ENCODE measurements around the gene PYGB.

PYGB gene

GRCh38 chr20:25247956-25248785 is at the start of gene PYGB:
PYGB (plus strand) TSS chr20:25248085; CDS start chr20:25248179, 94 bp downstream.
- DNase-seq (ENCODE audit: low spot score) = peak; percentile 93

DNA sequence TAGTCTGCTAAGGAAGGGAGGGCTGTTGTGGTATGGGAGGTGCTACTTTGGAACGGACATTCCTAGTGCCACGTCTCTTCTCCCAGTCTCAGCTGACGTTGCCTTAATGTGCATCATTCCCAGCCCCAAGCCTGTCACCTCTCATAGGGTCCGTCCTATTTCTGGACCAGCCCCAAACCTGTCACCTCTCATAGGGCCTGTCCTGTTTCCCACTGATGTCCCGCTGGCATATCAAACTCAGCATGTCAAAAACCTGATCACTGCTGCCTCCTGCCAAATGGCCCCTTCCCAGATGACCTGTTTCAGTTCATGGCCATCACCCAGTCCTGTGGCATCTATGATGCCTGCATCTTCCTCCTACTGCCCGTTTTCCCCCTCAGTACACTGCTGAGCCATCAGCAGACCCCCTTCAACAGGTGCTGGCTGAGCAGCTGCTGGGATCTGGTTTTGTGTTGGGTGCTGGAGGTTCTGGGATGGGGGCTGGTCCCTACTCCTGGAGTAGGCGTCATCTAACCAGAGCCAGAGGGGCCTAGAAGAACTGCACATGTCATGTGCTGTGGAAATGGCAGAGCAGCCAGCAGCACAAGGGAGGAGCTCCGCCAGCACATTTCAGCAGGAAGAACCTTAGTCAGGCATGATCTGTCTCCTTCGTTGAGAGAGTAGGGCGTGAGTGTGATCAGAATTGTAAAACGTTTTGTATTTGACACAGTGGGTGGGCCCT is 49.1 kb upstream of the PYGB start:
- no peak for DNase-seq (ENCODE audit: low spot score)

GRCh38 chr20:25199473-25200260 is 48.2 kb upstream of the PYGB start:
- no peak for DNase-seq (ENCODE audit: low spot score)

GRCh38 chr20:25203089-25203488 is 44.8 kb upstream of the PYGB start:
- no peak for DNase-seq (ENCODE audit: low spot score)

- DNase-seq (ENCODE audit: low spot score) = no peak
Observed at GRCh38 chr20:25203871-25204320, 44.0 kb upstream of the PYGB start.

DNA sequence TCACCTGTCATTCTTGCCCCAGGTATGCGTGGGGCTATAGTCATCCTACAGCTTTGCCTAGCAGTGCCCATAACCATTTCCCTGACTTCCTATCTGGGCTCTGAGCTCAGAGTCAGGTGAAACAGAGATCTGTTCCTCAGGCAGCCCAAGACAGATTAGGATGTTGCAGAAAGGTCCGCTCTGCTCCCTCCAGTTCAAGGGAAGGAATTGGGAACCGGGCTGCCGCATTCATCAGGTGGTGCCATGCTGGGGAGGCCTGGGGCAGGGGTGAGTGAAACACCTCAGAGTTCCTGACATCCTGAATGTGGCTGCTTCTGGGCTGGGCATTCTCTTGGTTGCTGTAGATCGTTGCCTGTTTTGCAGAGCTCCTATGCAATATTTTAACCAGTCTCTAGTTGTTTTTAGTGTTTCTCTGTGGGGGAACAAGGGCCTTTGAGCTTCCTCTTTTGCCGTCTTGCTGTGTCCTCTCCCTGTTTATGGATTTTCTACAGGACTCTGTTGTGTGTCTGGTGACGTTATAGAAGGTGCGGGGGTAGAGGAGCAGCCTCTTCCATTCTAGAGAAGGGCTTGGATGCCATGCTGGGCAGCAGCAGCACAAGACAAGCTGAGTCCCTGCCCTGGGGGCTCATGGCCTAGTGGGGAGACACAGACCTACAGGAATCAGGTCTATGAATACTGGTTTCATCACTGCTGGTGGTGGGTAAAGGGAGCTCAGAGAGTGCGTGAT is 43.2 kb upstream of the PYGB start:
- no peak for DNase-seq (ENCODE audit: low spot score)

GRCh38 chr20:25205277-25206062 is 42.4 kb upstream of the PYGB start:
- DNase-seq (ENCODE audit: low spot score) = no peak

DNA sequence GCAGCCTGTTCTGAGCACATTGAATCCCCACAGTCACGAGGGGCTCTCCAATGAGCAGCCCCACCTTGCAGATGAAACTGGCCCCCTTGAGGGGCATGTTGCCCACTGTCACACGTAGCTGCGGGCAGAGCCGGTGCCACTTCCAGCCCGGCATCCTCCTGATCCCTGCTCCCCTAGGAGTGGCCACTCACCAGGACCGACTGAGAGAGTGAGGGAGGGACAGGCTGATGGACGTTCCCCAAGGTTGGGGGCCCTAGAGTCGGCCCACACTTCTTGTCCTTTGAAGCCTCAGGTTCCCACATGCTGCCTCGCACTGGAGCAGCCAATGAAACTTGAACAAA is 41.9 kb upstream of the PYGB start:
- DNase-seq (ENCODE audit: low spot score) = no peak

GRCh38 chr20:25206548-25206947 is 41.3 kb upstream of the PYGB start:
- DNase-seq (ENCODE audit: low spot score) = no peak

- no peak for DNase-seq (ENCODE audit: low spot score)
Observed at GRCh38 chr20:25207149-25207959, 40.5 kb upstream of the PYGB start.

DNA sequence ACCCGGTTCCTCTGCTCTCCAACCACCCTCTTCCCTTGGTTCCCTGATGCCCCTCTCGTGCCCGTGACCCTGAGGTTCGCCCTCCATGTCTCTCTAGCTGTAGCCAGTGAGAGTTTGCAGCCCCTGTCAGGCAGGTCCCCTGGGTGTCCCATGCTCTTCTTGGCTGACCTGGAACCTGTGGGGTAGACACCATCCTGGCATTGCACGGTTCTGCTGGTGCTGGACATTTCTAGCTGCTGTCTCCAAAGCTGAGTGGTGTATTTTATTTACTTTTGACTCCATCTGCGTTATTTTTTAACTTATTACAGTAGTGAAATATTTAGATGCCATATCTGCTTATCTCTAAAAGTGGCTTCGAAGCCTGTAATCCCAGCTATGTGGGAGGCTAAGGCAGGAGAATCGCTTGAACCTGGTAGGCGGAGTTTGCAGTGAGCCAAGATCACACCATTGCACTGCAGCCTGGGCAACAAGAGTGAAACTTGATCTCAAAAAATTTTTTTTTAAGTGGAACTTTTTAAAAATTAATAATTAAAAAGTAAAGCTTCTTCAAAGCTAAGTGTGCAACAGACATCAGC is 39.8 kb upstream of the PYGB start:
- no peak for DNase-seq (ENCODE audit: low spot score)

DNA sequence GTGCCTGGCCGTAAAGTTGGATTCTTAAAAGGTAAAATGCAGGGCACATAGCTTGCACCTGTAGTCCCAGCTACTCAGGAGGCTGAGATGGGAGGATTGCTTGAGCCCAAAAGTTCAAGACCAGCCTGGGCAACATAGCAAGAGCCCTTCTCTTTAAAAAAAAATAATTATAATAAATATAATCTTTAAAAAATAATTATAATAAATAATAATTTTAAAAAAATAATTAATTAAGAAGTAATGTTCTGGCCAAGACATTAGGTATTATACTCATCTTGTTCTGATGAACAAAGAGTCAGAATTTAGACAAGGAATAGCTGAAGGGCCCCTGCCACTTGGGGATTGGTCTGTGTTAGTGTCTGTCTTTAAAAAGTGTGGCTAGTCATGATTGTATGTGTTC is 38.5 kb upstream of the PYGB start:
- no peak for DNase-seq (ENCODE audit: low spot score)

GRCh38 chr20:25209911-25210310 is 38.0 kb upstream of the PYGB start:
- DNase-seq (ENCODE audit: low spot score) = no peak

DNA sequence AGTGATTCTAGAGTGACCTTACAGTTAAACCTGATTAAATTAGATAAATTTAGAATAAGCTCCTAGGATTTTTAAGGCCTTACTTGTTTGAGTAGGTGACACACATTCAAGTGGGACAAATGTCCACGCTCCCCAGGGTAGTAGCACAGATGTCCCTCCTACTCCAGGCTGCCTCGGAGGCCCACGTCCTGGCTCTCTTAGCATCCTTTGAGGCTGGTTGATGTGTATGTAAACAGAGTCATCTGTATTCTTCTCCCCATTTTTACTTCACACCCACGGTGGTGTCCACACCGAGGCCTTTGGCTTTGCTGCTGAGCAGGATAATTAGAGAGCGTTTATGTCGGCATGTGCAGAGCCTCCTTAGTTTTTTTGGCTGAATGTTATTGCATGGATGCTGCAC is 36.6 kb upstream of the PYGB start:
- no peak for DNase-seq (ENCODE audit: low spot score)

DNA sequence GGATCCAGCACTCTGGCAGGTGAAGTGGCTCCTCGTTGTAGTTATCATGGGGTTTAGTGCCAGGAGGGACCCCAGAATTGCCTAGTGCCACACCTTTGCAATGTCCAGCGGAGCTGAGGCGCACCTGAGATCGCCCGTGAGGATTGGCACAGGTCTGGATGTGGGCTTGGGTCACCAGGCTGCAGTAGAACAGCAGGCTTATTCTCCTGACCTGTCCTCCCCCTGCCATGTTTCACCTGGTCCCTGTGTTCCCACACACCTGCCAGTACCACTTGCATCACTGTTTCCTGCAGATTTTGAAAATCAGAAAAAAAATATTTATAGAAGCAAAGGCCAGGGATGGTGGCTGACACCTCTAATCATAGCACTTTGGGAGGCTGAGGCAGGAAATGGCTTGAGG is 35.6 kb upstream of the PYGB start:
- no peak for DNase-seq (ENCODE audit: low spot score)

DNA sequence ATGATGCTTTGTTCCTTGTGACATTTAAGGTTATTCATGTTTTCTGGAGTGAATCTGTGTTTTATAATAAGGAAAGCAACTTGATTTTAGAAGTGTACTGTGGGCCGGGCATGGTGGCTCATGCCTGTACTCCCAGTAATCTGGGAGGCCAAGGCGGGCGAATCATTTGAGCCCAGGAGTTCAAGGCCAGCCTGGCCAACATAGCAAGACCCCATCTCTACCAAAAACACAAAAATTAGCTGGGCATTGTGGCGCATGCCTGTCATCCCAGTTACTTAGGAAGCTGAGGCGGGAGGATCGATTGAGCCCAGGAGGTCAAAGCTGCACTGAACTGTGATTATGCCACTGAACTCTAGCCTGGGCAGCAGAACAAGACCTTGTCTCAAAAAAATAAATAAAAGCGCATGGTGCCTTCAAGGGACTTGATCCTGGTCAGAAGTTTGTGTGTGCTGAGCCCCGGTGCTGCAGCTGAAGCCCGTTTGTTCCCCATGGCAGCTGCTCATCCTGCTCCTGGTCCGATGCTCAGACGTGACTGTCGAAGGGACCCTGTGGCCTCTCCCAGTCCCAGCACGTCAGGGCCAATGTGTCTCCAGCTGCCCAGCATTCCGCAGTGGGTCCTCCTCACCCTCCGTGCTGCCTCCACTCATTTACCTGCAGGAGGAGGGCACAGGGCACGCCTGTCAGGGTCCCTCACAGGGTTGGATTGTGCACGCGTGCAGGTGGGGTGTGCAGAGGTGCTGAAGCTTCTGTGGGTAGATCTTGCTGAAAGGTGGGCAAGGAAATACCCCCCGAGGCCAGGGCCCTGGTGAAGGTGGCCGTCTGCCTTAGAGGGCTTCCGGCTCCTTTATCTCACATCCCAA is 34.1 kb upstream of the PYGB start:
- DNase-seq (ENCODE audit: low spot score) = no peak

DNA sequence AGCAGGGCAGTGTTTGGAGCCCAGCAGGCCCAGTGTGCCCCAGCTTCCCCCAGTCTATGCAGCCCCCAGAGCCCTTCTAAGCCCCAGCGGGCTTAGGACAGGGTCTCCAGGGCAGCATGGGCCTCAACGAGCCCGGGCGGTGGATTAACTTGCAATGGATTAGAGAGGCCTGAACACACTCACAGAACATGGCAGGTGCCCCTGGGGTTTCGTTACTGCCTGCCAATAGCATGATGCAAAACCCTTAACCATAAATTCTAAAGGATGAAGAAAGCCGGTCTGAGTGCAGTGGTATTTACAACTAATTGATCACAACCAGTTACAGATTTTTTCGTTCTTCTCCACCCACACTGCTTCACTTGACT is 33.5 kb upstream of the PYGB start:
- no peak for DNase-seq (ENCODE audit: low spot score)

- DNase-seq (ENCODE audit: low spot score) = no peak
Observed at GRCh38 chr20:25214819-25215218, 33.1 kb upstream of the PYGB start.

- no peak for DNase-seq (ENCODE audit: low spot score)
Observed at GRCh38 chr20:25215521-25215920, 32.4 kb upstream of the PYGB start.

All from hepatic stellate cell (primary cell).